D721Med (cell line): ENCODE results near the gene LAG3.

Source experiments
- DNase-seq: peaks from one replicate; pipeline ENCODE4 v3.0.0; 2011; ENCODE audit warnings: low spot score; ENCODE audit not compliant: insufficient read length
- FAIRE-seq: peaks from 2 replicates; lab custom pipeline; 2011; peaks lifted over from hg19 to GRCh38; lab: Jason Lieb, UNC
- CTCF ChIP-seq: IDR thresholded peaks from 2 replicates; pipeline ENCODE4 v1.5.1; 2012; ENCODE audit warnings: mild to moderate bottlenecking, control low read depth; ENCODE audit not compliant: insufficient read depth; ENCODE audit errors: missing control alignments

LAG3 gene

GRCh38 chr12:6772331-6772695 lies at the start of gene LAG3:
LAG3 (plus strand) TSS chr12:6772520; CDS start chr12:6772853, 333 bp downstream.
- TF ChIP-seq CTCF: no peak
- FAIRE-seq: no peak
- DNase-seq: no peak

- no peak for TF ChIP-seq CTCF
- FAIRE-seq (no peak), DNase-seq (no peak)
These were observed 49.5 kb upstream of the LAG3 start for GRCh38 chr12:6722863-6723262.

GRCh38 chr12:6723607-6724408 lies 48.5 kb upstream of the LAG3 start, which contains the start of gene COPS7A:
COPS7A (plus strand) TSS chr12:6724046; CDS start chr12:6724657, 611 bp downstream.
- DNase-seq (peak; percentile 91), FAIRE-seq (no peak)
- TF ChIP-seq CTCF: no peak

DNA sequence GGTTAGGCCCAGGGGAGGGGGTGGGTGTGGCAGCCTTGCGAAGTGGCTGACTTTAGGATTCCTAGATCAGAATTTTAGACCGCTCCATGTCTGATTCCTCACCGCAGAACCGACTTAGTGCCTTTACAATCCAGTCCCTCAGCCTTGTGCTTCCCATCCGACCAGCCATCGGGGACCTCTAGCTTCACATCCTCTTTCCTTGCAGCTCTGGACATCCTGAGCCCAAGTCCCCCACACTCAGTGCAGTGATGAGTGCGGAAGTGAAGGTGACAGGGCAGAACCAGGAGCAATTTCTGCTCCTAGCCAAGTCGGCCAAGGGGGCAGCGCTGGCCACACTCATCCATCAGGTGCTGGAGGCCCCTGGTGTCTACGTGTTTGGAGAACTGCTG lies 47.9 kb upstream of the LAG3 start:
- FAIRE-seq: no peak
- no peak for TF ChIP-seq CTCF
- no peak for DNase-seq

DNA sequence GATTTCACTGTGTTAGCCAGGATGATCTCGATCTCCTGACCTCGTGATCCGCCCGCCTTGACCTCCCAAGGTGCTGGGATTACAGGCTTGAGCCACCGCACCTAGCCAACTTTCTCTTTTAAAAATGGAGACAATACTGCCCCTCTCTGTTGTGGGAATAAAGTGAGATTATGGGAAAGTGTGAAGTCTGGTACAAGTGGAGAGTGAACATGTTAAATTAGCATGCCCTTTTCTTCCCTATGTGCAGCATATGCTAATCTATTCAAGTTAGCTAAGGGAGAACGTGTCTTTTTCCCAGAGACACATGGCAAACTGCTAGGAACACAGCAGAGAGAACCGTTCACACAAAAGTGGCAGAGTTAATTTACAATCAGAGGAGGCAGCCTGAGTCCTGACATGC lies 47.0 kb upstream of the LAG3 start:
- TF ChIP-seq CTCF: no peak
- no peak for FAIRE-seq

GRCh38 chr12:6729186-6729585 lies 43.1 kb upstream of the LAG3 start:
- no peak for DNase-seq
- FAIRE-seq: no peak
- TF ChIP-seq CTCF: no peak

More for the DNA sequence above, 47.0 kb upstream of the LAG3 start:
- DNase-seq: no peak

- DNase-seq: no peak
- no peak for FAIRE-seq
- no peak for TF ChIP-seq CTCF
These were observed 42.2 kb upstream of the LAG3 start for GRCh38 chr12:6730169-6730568.
